OCI-LY7 (cell line): ENCODE results near the gene PPP1R27. TPM values are rescaled to one million over a fixed set of nuclear protein-coding genes. Genes with fewer than 3 reads are reported as not detected.

ENCODE experiments used
- BruUV-seq: library from RNA; stranded (reverse); fragments of 400-500 nt; replicated peaks from 2 replicates; lab custom pipeline; 2021; lab: Mats Ljungman, UMichigan
- CTCF ChIA-PET: fragments of 300-600 bp; sonication (Branson Sonifier 250); formaldehyde crosslinking; loops from one replicate; lab custom pipeline; 2022; ENCODE audit warnings: antibody characterized with exemption; ENCODE audit not compliant: unreplicated experiment; lab: Charles Lee
- POLR2A ChIA-PET: fragments of 300-600 bp; sonication (Branson Sonifier 250); formaldehyde crosslinking; loops from one replicate; lab custom pipeline; 2022; ENCODE audit warnings: antibody characterized with exemption; lab: Charles Lee
- DNase-seq: peaks from one replicate; pipeline ENCODE4 v3.0.0-alpha.2; 2015; ENCODE audit warnings: low spot score
- H2AFZ ChIP-seq: fragments of 200-600 bp; sonication (generic), shearing (Covaris generic); 2 replicates; pipeline ENCODE4 v1.6.1; 2014; ENCODE audit warnings: mild to moderate bottlenecking, antibody characterized with exemption, low read length, moderate library complexity
- H3K27ac ChIP-seq: fragments of 200-600 bp; sonication (generic); 2 replicates; pipeline ENCODE4 v1.5.1; 2014; ENCODE audit warnings: mixed run types, low read depth, mild to moderate bottlenecking, moderate library complexity, low read length, inconsistent platforms; ENCODE audit not compliant: poor library complexity, severe bottlenecking
- H3K36me3 ChIP-seq: fragments of 200-600 bp; sonication (generic); 2 replicates; pipeline ENCODE4 v1.6.1; 2014; ENCODE audit warnings: mild to moderate bottlenecking, antibody characterized with exemption, low read length, moderate library complexity, mixed read lengths; ENCODE audit not compliant: insufficient read depth
- H3K4me1 ChIP-seq: fragments of 200-600 bp; sonication (generic); 2 replicates; pipeline ENCODE4 v1.5.1; 2014; ENCODE audit warnings: mild to moderate bottlenecking, low read length; ENCODE audit not compliant: insufficient read depth, poor library complexity, severe bottlenecking
- H3K4me2 ChIP-seq: fragments of 200-600 bp; sonication (generic); 2 replicates; pipeline ENCODE4 v1.6.1; 2014; ENCODE audit warnings: mild to moderate bottlenecking, low read length
- H3K4me3 ChIP-seq: fragments of 200-600 bp; sonication (generic); 2 replicates; pipeline ENCODE4 v1.5.1; 2014; ENCODE audit warnings: mild to moderate bottlenecking, low read depth, low read length; ENCODE audit not compliant: poor library complexity, severe bottlenecking
- H3K79me2 ChIP-seq: fragments of 200-600 bp; sonication (generic); 2 replicates; pipeline ENCODE4 v1.6.1; 2016; ENCODE audit warnings: low read depth, mild to moderate bottlenecking, low read length, moderate library complexity, mixed read lengths; ENCODE audit not compliant: insufficient read depth
- H3K9me2 ChIP-seq: fragments of 200-600 bp; sonication (generic); 2 replicates; pipeline ENCODE4 v1.6.1; 2016; ENCODE audit warnings: mild to moderate bottlenecking, low read length, mixed read lengths; ENCODE audit not compliant: insufficient read depth
- H3K9me3 ChIP-seq: fragments of 200-600 bp; sonication (generic); 2 replicates; pipeline ENCODE4 v1.6.1; 2014; ENCODE audit warnings: mild to moderate bottlenecking, mixed run types, low read length, mixed read lengths
- H4K20me1 ChIP-seq: fragments of 200-600 bp; sonication (generic); 2 replicates; pipeline ENCODE4 v1.6.1; 2014; ENCODE audit warnings: mild to moderate bottlenecking, antibody characterized with exemption, low read length, moderate library complexity, mixed read lengths; ENCODE audit not compliant: insufficient read depth
- EZH2phosphoT487 ChIP-seq: fragments of 200-600 bp; sonication (generic); IDR thresholded peaks from 2 replicates; pipeline ENCODE4 v1.6.1; 2018; ENCODE audit warnings: low read depth, borderline replicate concordance, mild to moderate bottlenecking, mixed run types, antibody characterized with exemption, low read length, moderate library complexity, mixed read lengths
- intact Hi-C: fragments of 100-400 bp; cut with micrococcal nuclease; formaldehyde crosslinking; loops from one replicate; pipeline ENCODE4 v1.10.0; 2022; ENCODE audit not compliant: unreplicated experiment
- total RNA-seq, 2 experiments: library from RNA; depleted of rRNA in 1 of 2; stranded (reverse); fragments of >200 nt in 1 of 2; shearing (Covaris generic) in 1 of 2; gene quantifications; 2 replicates each; pipeline ENCODE4 v1.2.3, GENCODE V29; 2014 to 2022
- TF ChIP-seq, protein P1 (sequence below): fragments of 200-600 bp; sonication (generic); conservative IDR thresholded peaks from 2 replicates; pipeline ENCODE4 v1.5.1; 2014; ENCODE audit warnings: mild to moderate bottlenecking, antibody characterized with exemption, low read length, moderate library complexity, mixed read lengths

PPP1R27 gene
- total RNA-seq, 2 experiments from 2014 or later = not detected

DNA sequence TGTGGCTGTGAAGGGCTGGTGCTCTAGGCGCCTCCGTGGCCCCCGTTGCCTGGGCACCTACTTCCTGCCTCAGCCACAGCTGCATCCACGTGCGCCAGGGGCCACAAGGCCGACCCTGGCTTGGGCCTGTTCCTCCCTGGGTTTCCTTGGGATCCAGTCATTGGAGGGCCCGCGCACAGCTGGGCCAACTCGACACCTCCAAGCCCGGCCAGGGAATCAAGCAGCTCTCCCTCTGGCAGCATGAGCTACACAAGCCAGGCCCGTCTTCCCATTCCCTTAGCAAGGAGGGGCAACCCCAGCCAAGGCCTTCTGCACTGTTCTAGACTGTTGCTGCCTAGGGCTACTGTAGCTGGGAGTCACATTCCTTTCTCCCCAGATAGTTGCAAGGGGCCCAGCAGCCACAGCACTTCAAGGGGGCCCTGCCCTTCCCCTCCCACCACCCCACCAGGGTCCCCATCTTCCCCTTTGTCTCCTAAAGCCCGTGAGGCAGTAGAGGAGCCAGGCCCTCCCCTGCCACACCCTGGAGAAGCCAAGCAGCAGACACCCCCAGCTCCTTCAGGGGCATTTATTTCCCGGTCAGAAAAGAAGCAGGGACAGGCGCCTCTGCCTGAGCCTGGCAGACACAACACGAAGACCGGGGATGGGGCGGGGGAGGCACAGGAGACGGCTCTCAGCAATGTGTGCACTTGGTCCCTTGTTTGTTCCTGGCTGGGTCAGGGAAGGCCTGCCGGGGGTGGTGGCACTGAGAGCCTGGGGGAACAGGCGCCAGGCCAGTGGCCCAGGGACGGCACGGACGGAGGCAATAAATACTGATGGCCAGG, 32.5 kb upstream of the PPP1R27 start:
- POLR2A ChIA-PET = interaction anchor here (0.6 to 1.1 kb wide), 3 partner anchors 13 to 32 kb away, joined by 3 to 5 read pairs (median 3); partner anchors contain the start of gene ANAPC11
- H4K20me1 ChIP-seq = peaks cover 5% of the 10 kb centered on the region; the same call in 1 of the 2 replicates
- H3K4me2 ChIP-seq = peak overlapping the region; percentile 23; the same call in 1 of the 2 replicates
- peaks cover 64% of the 10 kb centered on the region for H3K4me1 ChIP-seq
- no peaks in the 10 kb centered on the region for H3K9me3 ChIP-seq
- H2AFZ ChIP-seq = no peak overlapping the region
- peak; percentile 67 for DNase-seq
- peaks cover 83% of the 10 kb centered on the region for H3K36me3 ChIP-seq
- no peak overlapping the region for H3K4me3 ChIP-seq
- peak overlapping the region; percentile 61 for H3K27ac ChIP-seq
- peaks cover 47% of the 10 kb centered on the region for H3K79me2 ChIP-seq
- TF ChIP-seq, protein P1, sequence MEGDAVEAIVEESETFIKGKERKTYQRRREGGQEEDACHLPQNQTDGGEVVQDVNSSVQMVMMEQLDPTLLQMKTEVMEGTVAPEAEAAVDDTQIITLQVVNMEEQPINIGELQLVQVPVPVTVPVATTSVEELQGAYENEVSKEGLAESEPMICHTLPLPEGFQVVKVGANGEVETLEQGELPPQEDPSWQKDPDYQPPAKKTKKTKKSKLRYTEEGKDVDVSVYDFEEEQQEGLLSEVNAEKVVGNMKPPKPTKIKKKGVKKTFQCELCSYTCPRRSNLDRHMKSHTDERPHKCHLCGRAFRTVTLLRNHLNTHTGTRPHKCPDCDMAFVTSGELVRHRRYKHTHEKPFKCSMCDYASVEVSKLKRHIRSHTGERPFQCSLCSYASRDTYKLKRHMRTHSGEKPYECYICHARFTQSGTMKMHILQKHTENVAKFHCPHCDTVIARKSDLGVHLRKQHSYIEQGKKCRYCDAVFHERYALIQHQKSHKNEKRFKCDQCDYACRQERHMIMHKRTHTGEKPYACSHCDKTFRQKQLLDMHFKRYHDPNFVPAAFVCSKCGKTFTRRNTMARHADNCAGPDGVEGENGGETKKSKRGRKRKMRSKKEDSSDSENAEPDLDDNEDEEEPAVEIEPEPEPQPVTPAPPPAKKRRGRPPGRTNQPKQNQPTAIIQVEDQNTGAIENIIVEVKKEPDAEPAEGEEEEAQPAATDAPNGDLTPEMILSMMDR = no peak
- TF ChIP-seq EZH2phosphoT487 = no peak
- no TSS peak for BruUV-seq
- intact Hi-C loops = no loop called here
- H3K9me2 ChIP-seq = no peaks in the 10 kb centered on the region
- CTCF ChIA-PET = no interaction called here

DNA sequence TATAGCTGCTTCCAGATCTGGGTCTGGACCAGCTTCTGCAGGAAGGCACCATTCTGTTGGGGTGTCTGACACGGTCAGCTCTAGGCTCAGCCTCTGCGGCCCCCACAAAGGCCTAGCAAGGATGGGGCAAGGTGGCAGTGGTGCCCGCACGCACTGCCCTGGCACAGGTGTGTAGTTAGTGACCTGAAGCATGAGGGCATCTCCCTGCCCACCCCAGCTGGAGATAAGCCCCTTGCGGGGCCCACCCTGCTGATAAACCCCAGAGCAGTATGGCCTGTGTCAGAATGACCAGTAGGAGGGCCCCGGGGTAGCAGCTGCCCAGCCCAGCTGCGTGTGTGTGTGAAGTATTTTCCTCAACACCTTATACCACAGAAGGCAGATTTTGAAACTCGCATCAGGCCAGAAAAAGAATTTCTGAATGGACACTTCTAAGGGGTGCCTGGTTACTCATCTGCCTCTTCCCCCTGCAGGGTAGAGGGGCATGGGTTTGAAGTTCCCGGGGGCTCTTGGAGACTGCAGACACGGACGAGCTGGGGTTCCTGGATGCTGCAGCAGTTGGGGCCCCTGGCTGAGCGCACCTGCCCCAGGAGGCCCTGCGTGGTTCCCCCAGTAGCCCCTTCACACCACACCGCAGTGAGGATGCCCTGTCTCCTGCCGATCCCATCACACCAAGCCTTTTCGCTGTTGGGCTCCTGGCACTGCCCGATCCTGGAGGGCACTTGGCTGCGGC, 31.8 kb upstream of the PPP1R27 start:
- Histone ChIP-seq H3K4me3 (no peak overlapping the region), H3K9me2 (no peaks in the 10 kb centered on the region), H4K20me1 (peaks cover 5% of the 10 kb centered on the region; the same call in 1 of the 2 replicates), H3K9me3 (no peaks in the 10 kb centered on the region), H3K27ac (peak overlapping the region; percentile 61), H3K79me2 (peaks cover 47% of the 10 kb centered on the region), H3K4me2 (peak overlapping the region; percentile 23; the same call in 1 of the 2 replicates), H3K36me3 (peaks cover 83% of the 10 kb centered on the region), H2AFZ (no peak overlapping the region), H3K4me1 (peaks cover 66% of the 10 kb centered on the region)
- no peak for TF ChIP-seq EZH2phosphoT487
- TF ChIP-seq, protein P1 = no peak
- POLR2A ChIA-PET = interaction anchor here (1.1 kb wide), 1 partner anchor 26 kb away, joined by 5 read pairs; the partner anchor contains the start of gene ANAPC11
- CTCF ChIA-PET = no interaction called here
- no TSS peak for BruUV-seq
- intact Hi-C loops = no loop called here
- peak; percentile 40 for DNase-seq
